Measurements from ENCODE around the gene ACACA.
A peak's percentile ranks its signal among the peaks of the same experiment; 100 is the strongest.

The ACACA gene

GRCh38 chr17:37123941-37124820, 282.5 kb downstream of the ACACA start:
- DNase-seq: no peak

- peak; percentile 55 to 88 for DNase-seq
These were observed 283.2 kb downstream of the ACACA start for GRCh38 chr17:37123386-37123785.

GRCh38 chr17:37121616-37122015, 285.0 kb downstream of the ACACA start:
- no peak for DNase-seq

GRCh38 chr17:37118366-37119137, 288.1 kb downstream of the ACACA start:
- DNase-seq: no peak

GRCh38 chr17:37117373-37118142, 289.1 kb downstream of the ACACA start:
- no peak for DNase-seq

- DNase-seq: no peak
These were observed 289.9 kb downstream of the ACACA start for GRCh38 chr17:37116671-37117185.

GRCh38 chr17:37111329-37111728, 295.3 kb downstream of the ACACA start:
- DNase-seq: no peak

- no peak for DNase-seq
These were observed 295.9 kb downstream of the ACACA start for GRCh38 chr17:37110746-37111145.

GRCh38 chr17:37109731-37110710, 296.6 kb downstream of the ACACA start:
- DNase-seq: no peak

GRCh38 chr17:37109106-37109505, 297.5 kb downstream of the ACACA start:
- no peak for DNase-seq

- DNase-seq: no peak
These were observed 299.1 kb downstream of the ACACA start for GRCh38 chr17:37107406-37108083.

GRCh38 chr17:37106049-37106448, 300.6 kb downstream of the ACACA start:
- DNase-seq: no peak

GRCh38 chr17:37103231-37103630, 303.4 kb downstream of the ACACA start:
- no peak for DNase-seq

- no peak for DNase-seq
These were observed 305.3 kb downstream of the ACACA start for GRCh38 chr17:37101306-37101705.

GRCh38 chr17:37100231-37100630, 306.4 kb downstream of the ACACA start:
- DNase-seq: no peak

- DNase-seq: no peak
These were observed 307.5 kb downstream of the ACACA start for GRCh38 chr17:37098910-37099664.

GRCh38 chr17:37098152-37098551, 308.5 kb downstream of the ACACA start:
- DNase-seq: no peak

- DNase-seq: no peak
These were observed 309.5 kb downstream of the ACACA start for GRCh38 chr17:37097154-37097553.

- DNase-seq: no peak
These were observed 310.6 kb downstream of the ACACA start for GRCh38 chr17:37096071-37096470.

GRCh38 chr17:37094391-37094790, 312.2 kb downstream of the ACACA start:
- peak in 1 of 2 experiments; percentile 25 for DNase-seq

All from NCI-H524 (cell line).